BJ (cell line): Measurements from ENCODE around the gene CASD1. TPM values are rescaled to one million over a fixed set of nuclear protein-coding genes. Genes with fewer than 3 reads are reported as not detected.

Source experiments
- CTCF ChIA-PET: fragments of 350-600 bp; formaldehyde crosslinking; extraction: SDS; loops from one replicate; lab custom pipeline; 2021; ENCODE audit warnings: antibody characterized with exemption, inconsistent platforms; lab: Yijun Ruan, JAX
- POLR2A ChIA-PET: fragments of 300-600 bp; sonication (Branson Sonifier 250); formaldehyde crosslinking; extraction: SDS; loops from one replicate; lab custom pipeline; 2021; ENCODE audit warnings: antibody characterized with exemption; lab: Charles Lee
- DNase-seq: peaks from one replicate; pipeline ENCODE4 v3.0.0-alpha.2; 2011; ENCODE audit warnings: low read depth
- H3K27me3 ChIP-seq: 2 replicates; pipeline ENCODE4 v1.6.0; 2011; ENCODE audit warnings: low read length; ENCODE audit not compliant: control insufficient read depth, insufficient read depth
- H3K36me3 ChIP-seq: 2 replicates; pipeline ENCODE4 v1.5.1; 2011; ENCODE audit warnings: low read length; ENCODE audit not compliant: control insufficient read depth, insufficient read depth
- H3K4me3 ChIP-seq: 2 replicates; pipeline ENCODE4 v1.5.1; 2011; ENCODE audit warnings: low read depth, mild to moderate bottlenecking, control low read depth, low read length
- polyA plus RNA-seq: library from polyadenylated mRNA; depleted of rRNA; stranded (reverse); fragments of >200 nt; gene quantifications from 2 replicates; pipeline ENCODE4 v1.2.3, GENCODE V29; 2011
- TF ChIP-seq, protein P1 (sequence below): IDR thresholded peaks from 2 replicates; pipeline ENCODE4 v1.5.1; 2011; ENCODE audit warnings: low read depth, mild to moderate bottlenecking, control low read depth, inconsistent platforms, low read length, moderate library complexity; ENCODE audit not compliant: insufficient read depth

CASD1 gene
- polyA plus RNA-seq, 1 experiment = 4.2 TPM

DNA sequence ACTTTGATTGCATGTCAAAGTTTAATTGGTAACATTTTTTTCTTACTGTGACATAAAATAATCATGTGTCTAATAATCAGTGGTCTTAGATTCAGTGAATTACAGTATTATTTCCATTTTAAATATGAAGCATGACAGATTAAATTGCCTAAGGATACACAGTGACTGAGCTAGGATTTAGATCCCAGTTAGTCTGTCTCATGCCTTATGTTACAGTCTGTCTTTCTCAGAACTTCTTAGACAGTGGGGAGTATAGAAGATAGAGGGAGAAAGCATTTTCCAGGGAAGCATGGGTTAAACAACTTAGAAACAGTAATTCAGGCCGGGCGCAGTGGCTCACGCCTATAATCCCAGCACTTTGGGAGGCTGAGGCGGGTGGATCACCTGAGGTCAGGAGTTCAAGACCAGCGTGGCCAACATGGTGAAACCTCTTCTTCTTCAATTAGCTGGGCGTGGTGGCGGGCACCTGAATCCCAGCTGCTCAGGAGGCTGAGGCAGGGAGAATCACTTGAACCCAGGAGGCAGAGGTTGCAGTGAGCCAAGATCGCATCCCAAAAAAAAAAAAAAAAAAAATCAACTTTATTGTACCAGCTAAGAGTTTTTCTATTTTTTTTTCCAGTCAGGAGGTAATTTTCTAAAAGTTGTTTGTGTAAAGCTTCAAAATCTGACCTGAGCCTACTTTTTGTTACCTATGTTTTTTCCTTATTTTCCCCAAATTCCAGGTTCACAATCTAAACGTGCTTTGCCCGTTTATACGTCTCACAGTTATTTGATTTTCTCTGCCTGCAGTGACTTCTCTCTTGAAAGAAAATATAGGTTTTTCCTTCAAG, 3.3 kb downstream of the CASD1 start:
- ChIA-PET CTCF (interaction anchor here (1.0 kb wide), 1 partner anchor 687 kb away, joined by 3 read pairs; no protein-coding TSS in a partner anchor), POLR2A (no interaction called here)
- TF ChIP-seq, protein P1, sequence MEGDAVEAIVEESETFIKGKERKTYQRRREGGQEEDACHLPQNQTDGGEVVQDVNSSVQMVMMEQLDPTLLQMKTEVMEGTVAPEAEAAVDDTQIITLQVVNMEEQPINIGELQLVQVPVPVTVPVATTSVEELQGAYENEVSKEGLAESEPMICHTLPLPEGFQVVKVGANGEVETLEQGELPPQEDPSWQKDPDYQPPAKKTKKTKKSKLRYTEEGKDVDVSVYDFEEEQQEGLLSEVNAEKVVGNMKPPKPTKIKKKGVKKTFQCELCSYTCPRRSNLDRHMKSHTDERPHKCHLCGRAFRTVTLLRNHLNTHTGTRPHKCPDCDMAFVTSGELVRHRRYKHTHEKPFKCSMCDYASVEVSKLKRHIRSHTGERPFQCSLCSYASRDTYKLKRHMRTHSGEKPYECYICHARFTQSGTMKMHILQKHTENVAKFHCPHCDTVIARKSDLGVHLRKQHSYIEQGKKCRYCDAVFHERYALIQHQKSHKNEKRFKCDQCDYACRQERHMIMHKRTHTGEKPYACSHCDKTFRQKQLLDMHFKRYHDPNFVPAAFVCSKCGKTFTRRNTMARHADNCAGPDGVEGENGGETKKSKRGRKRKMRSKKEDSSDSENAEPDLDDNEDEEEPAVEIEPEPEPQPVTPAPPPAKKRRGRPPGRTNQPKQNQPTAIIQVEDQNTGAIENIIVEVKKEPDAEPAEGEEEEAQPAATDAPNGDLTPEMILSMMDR = no peak
- no peak for DNase-seq
- Histone ChIP-seq H3K4me3 (no peak overlapping the region), H3K27me3 (no peaks in the 10 kb centered on the region), H3K36me3 (no peaks in the 10 kb centered on the region)

DNA sequence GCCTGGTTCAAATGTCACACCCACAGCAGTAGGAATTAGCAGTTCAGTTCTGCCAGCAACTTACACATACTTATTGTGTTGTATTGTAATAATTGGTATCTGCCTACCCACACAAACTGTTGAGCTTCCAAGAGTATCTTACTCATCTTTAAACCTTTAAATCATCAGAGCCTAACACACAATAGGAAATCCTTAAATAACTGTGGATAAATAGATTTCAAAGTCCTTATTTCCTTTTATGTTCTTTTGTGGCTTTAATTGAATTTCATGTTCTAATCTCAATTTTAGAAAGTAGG, 3.9 kb downstream of the CASD1 start:
- POLR2A ChIA-PET = no interaction called here
- no peaks in the 10 kb centered on the region for H3K36me3 ChIP-seq
- TF ChIP-seq, protein P1 = no peak
- H3K27me3 ChIP-seq = no peaks in the 10 kb centered on the region
- no peak for DNase-seq
- no peak overlapping the region for H3K4me3 ChIP-seq
- CTCF ChIA-PET = interaction anchor here (1.0 kb wide), 1 partner anchor 686 kb away, joined by 3 read pairs; no protein-coding TSS in a partner anchor

DNA sequence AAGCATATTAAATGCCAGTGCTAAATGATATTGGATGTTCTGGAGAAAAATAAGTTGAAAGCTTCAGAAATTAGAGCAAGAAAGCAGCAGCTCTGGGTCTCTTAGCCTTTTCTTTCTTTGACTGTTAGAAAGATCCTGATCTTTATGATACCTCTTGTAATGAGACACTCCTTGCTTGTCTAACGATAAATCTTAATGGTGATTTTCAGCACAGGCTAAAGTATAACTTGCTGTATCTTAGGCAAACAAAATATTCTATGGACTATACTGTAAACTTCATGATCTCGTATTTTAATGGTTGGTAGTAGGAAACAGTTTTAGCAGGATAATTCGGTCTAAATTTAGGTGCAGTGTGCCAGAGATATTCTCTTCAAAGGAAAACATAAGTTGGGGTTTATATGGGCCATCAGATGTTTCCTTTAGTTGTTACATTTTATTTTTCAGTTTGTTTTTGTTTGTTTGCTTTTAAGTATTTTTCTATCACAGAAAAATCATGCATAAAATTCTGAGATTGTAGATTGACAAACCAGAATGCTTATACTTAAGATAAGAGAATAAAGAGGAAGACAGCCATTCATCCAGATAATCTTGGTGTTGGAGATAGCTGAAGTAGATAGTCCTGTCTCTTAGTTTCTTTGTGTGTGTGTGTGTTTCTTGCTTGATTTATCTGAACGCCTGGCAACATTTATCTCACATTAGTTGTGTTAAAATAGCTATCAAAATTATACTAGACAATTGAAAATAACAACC, 4.7 kb downstream of the CASD1 start:
- ChIA-PET CTCF (interaction anchor here (1.0 to 1.1 kb wide), 2 partner anchors 141 to 685 kb away, joined by 3 to 5 read pairs; no protein-coding TSS in a partner anchor), POLR2A (no interaction called here)
- no peak for DNase-seq
- Histone ChIP-seq H3K36me3 (no peaks in the 10 kb centered on the region), H3K27me3 (no peaks in the 10 kb centered on the region), H3K4me3 (no peak overlapping the region)
- TF ChIP-seq, protein P1 = no peak

GRCh38 chr7:94514917-94515316, 5.3 kb downstream of the CASD1 start:
- ChIA-PET POLR2A (no interaction called here), CTCF (interaction anchor here (1.1 kb wide), 1 partner anchor 140 kb away, joined by 5 read pairs; no protein-coding TSS in a partner anchor)
- no peak overlapping the region for H3K4me3 ChIP-seq
- DNase-seq = no peak
- H3K36me3 ChIP-seq = no peaks in the 10 kb centered on the region
- TF ChIP-seq, protein P1 = no peak
- no peaks in the 10 kb centered on the region for H3K27me3 ChIP-seq

GRCh38 chr7:94525923-94526322, 16.3 kb downstream of the CASD1 start:
- TF ChIP-seq, protein P1 = no peak
- CTCF ChIA-PET = interaction anchor here (1.0 kb wide), 1 partner anchor 32 kb away, joined by 3 read pairs; no protein-coding TSS in a partner anchor

More at GRCh38 chr7:94525923-94526322, 16.3 kb downstream of the CASD1 start:
- Histone ChIP-seq H3K27me3 (no peaks in the 10 kb centered on the region), H3K36me3 (peaks cover 3% of the 10 kb centered on the region; the same call in 1 of the 2 replicates), H3K4me3 (no peak overlapping the region)
- DNase-seq = no peak
- POLR2A ChIA-PET = no interaction called here
